HepG2 (cell line): ENCODE measurements around the gene AHCYL2. TPM values are rescaled to one million over a fixed set of nuclear protein-coding genes. Genes with fewer than 3 reads are reported as not detected.

Experiments
- ATAC-seq: fragments of 200-7000 bp; cut with Tn5 transposase; 3 replicates; pipeline ENCODE4 v1.9.1; 2020; ENCODE audit warnings: mild to moderate bottlenecking, moderate library complexity
- BruUV-seq: library from RNA; stranded (reverse); fragments of 400-500 nt; replicated peaks from 2 replicates; lab custom pipeline; 2021; lab: Mats Ljungman, UMichigan
- CTCF ChIA-PET: fragments of 300-600 bp; formaldehyde crosslinking; extraction: SDS; loops from one replicate; lab custom pipeline; 2021; ENCODE audit warnings: low total read pairs, inconsistent platforms, low intra/inter-chr PET ratio; lab: Yijun Ruan, JAX
- POLR2A ChIA-PET: fragments of 350-600 bp; sonication (Branson Sonifier 250); formaldehyde crosslinking; loops from one replicate; lab custom pipeline; 2020; ENCODE audit warnings: antibody characterized with exemption, inconsistent platforms; lab: Yijun Ruan, JAX
- DNase-seq: peaks from one replicate; pipeline ENCODE4 v3.0.0-alpha.2; 2015; ENCODE audit warnings: low spot score
- FAIRE-seq: peaks from 3 replicates; lab custom pipeline; 2011; peaks lifted over from hg19 to GRCh38; lab: Jason Lieb, UNC
- H2AFZ ChIP-seq: one replicate; pipeline ENCODE4 v1.6.1; 2011; ENCODE audit warnings: low read length, inconsistent platforms
- H3K27ac ChIP-seq: fragments of 300-600 bp; 3 replicates; pipeline ENCODE4 v1.8.0; 2011; ENCODE audit warnings: mixed run types, mild to moderate bottlenecking, mixed read lengths, low read length, inconsistent platforms; ENCODE audit not compliant: insufficient read depth; ENCODE audit errors: extremely low read length
- H3K27me3 ChIP-seq, 2 experiments: fragments of 200-600 bp in 1 of 2; 2 replicates in 1 of 2; 3 replicates in 1 of 2; pipeline versions ENCODE4 v1.6.0 to v1.8.0; 2011; ENCODE audit warnings: low read length in 2 of 2, mild to moderate bottlenecking in 2 of 2, moderate library complexity in 2 of 2, inconsistent platforms in 1 of 2; ENCODE audit not compliant: insufficient read depth in 2 of 2, control insufficient read depth in 1 of 2
- H3K36me3 ChIP-seq, 2 experiments: fragments of 200-600 bp in 1 of 2; replicated peaks in 1 of 2; 2 replicates in 1 of 2; 3 replicates in 1 of 2; pipeline versions ENCODE4 v1.5.1 to v1.8.0; 2011; ENCODE audit warnings: low read length in 2 of 2, inconsistent platforms in 1 of 2; ENCODE audit not compliant: insufficient read depth in 2 of 2, control insufficient read depth in 1 of 2
- H3K4me1 ChIP-seq: 2 replicates; pipeline ENCODE4 v1.5.1; 2012; ENCODE audit warnings: low read length, inconsistent platforms; ENCODE audit not compliant: insufficient read depth
- H3K4me2 ChIP-seq: 2 replicates; pipeline ENCODE4 v1.6.0; 2011; ENCODE audit warnings: low read depth, low read length, inconsistent platforms
- H3K4me3 ChIP-seq, 3 experiments: fragments of 200-600 bp in 1 of 3; sonication (generic), shearing (Covaris generic) in 1 of 3; replicated peaks in 1 of 3; 2 replicates each; pipeline ENCODE4 v1.5.1; 2011 to 2016; ENCODE audit warnings: low read length in 3 of 3, inconsistent platforms in 2 of 3, low read depth in 2 of 3, mild to moderate bottlenecking in 2 of 3, control low read depth in 1 of 3, mixed read lengths in 1 of 3; ENCODE audit not compliant: insufficient read depth in 1 of 3
- H3K79me2 ChIP-seq: one replicate; pipeline ENCODE4 v1.6.1; 2011; ENCODE audit warnings: low read length, inconsistent platforms; ENCODE audit not compliant: insufficient read depth
- H3K9ac ChIP-seq: 2 replicates; pipeline ENCODE4 v1.6.0; 2011; ENCODE audit warnings: mild to moderate bottlenecking, low read depth, low read length, inconsistent platforms; ENCODE audit not compliant: insufficient read depth
- H3K9me3 ChIP-seq: 2 replicates; pipeline ENCODE4 v1.5.1; 2012; ENCODE audit warnings: mild to moderate bottlenecking, low read length
- H4K20me1 ChIP-seq: 2 replicates; pipeline ENCODE4 v1.6.0; 2011; ENCODE audit warnings: inconsistent platforms, mild to moderate bottlenecking, low read length, moderate library complexity; ENCODE audit not compliant: insufficient read depth
- BATF2 ChIP-seq: sonication (generic); formaldehyde crosslinking; IDR thresholded peaks from 2 replicates; pipeline ENCODE4 v1.8.0; 2022; ENCODE audit warnings: mild to moderate bottlenecking, missing genetic modification reagents, moderate library complexity
- FOXK2 ChIP-seq: fragments of 450-650 bp; IDR thresholded peaks from 2 replicates; pipeline ENCODE4 v1.6.1; 2016
- GTF2F1 ChIP-seq: fragments of 150-350 bp; IDR thresholded peaks from 2 replicates; pipeline ENCODE4 v1.6.1; 2014; ENCODE audit warnings: low read length
- HINFP ChIP-seq: sonication (generic); formaldehyde crosslinking; IDR thresholded peaks from 2 replicates; pipeline ENCODE4 v1.4.0; 2020; ENCODE audit warnings: low read depth, mild to moderate bottlenecking, missing genetic modification reagents
- IKZF1 ChIP-seq: fragments of 450-650 bp; IDR thresholded peaks from 2 replicates; pipeline ENCODE4 v1.7.1; 2016
- LCORL ChIP-seq, 2 experiments: fragments of 450-650 bp in 1 of 2; sonication (generic) in 1 of 2; formaldehyde crosslinking in 1 of 2; IDR thresholded peaks; 2 replicates each; pipeline versions ENCODE4 v1.5.0 to v1.6.1; 2017 to 2020; ENCODE audit warnings: antibody characterized with exemption in 1 of 2, missing genetic modification reagents in 1 of 2
- MTA1 ChIP-seq: sonication (generic); formaldehyde crosslinking; IDR thresholded peaks from 2 replicates; pipeline ENCODE4 v1.4.0; 2020; ENCODE audit warnings: missing genetic modification reagents, mild to moderate bottlenecking, borderline replicate concordance
- PCBP1 ChIP-seq: fragments of 200-400 bp; formaldehyde crosslinking; IDR thresholded peaks from 2 replicates; pipeline ENCODE4 v1.6.1; 2017; ENCODE audit warnings: mild to moderate bottlenecking, low read depth, low read length, borderline replicate concordance
- POLR2AphosphoS2 ChIP-seq: IDR thresholded peaks from 2 replicates; pipeline ENCODE4 v1.6.1; 2011; ENCODE audit warnings: low read depth, low read length, improper control_type of control experiment
- POLR2AphosphoS5 ChIP-seq: IDR thresholded peaks from 2 replicates; pipeline ENCODE4 v1.6.1; 2012; ENCODE audit warnings: low read depth, low read length
- RELA ChIP-seq: sonication (generic); formaldehyde crosslinking; IDR thresholded peaks from 2 replicates; pipeline ENCODE4 v1.4.0; 2020; ENCODE audit warnings: missing genetic modification reagents
- ZBTB1 ChIP-seq: sonication (generic); formaldehyde crosslinking; IDR thresholded peaks from 2 replicates; pipeline ENCODE4 v1.4.0; 2020; ENCODE audit warnings: missing genetic modification reagents, borderline replicate concordance
- ZEB1 ChIP-seq: IDR thresholded peaks from 2 replicates; pipeline ENCODE4 v1.6.1; 2012; ENCODE audit warnings: mild to moderate bottlenecking, low read depth, inconsistent platforms; ENCODE audit not compliant: insufficient replicate concordance
- ZKSCAN5 ChIP-seq: sonication (generic); formaldehyde crosslinking; IDR thresholded peaks from 2 replicates; pipeline ENCODE4 v1.5.1; 2020; ENCODE audit warnings: mild to moderate bottlenecking, missing genetic modification reagents
- ZNF251 ChIP-seq: sonication (generic); formaldehyde crosslinking; IDR thresholded peaks from 2 replicates; pipeline ENCODE4 v1.9.0; 2021; ENCODE audit warnings: mild to moderate bottlenecking, missing genetic modification reagents
- ZNF563 ChIP-seq: sonication (generic); formaldehyde crosslinking; IDR thresholded peaks from 2 replicates; pipeline ENCODE4 v1.8.0; 2022; ENCODE audit warnings: mild to moderate bottlenecking, moderate library complexity, missing genetic modification reagents
- ZNF652 ChIP-seq: IDR thresholded peaks from 2 replicates; pipeline ENCODE4 v1.6.1; 2016; ENCODE audit warnings: low read depth, borderline replicate concordance
- WGBS: methylation state at CpG from one replicate; pipeline ENCODE4 v1.1.6; 2017; ENCODE audit warnings: low lambda C conversion rate; 5-methylcytosine and 5-hydroxymethylcytosine counted together
- in situ Hi-C: cut with HindIII; loops from 2 replicates; pipeline ENCODE4 v1.10.0; 2017; ENCODE audit warnings: low pct_unique_long_range_greater_than_20kb; ENCODE audit not compliant: extremely low pct_ligation_motif_present
- intact Hi-C: fragments of 100-400 bp; cut with micrococcal nuclease; formaldehyde crosslinking; loops from one replicate; pipeline ENCODE4 v1.10.0; 2022; ENCODE audit not compliant: unreplicated experiment
- polyA plus RNA-seq, 8 experiments: library from polyadenylated mRNA; depleted of rRNA in 3 of 8; stranded (reverse) in 7 of 8; unstranded in 1 of 8; fragments of >200 nt; fragmentation: Illumina TruSeq in 4 of 8; extraction: Trizol in 4 of 8; gene quantifications; 2 replicates each; pipeline versions ENCODE4 v1.2.1 to v1.2.3, GENCODE V29; 2011 to 2016; ENCODE audit warnings: low read depth in 4 of 8, missing spikeins in 1 of 8, mixed read lengths in 1 of 8; ENCODE audit not compliant: insufficient read depth in 1 of 8
- total RNA-seq, 5 experiments: library from RNA; depleted of rRNA; stranded (reverse); fragments of >200 nt; fragmentation: Illumina TruSeq; extraction: Trizol; gene quantifications; 2 replicates each; pipeline ENCODE4 v1.2.3, GENCODE V29; 2016; ENCODE audit warnings: low read depth in 1 of 5
- TF ChIP-seq, protein P1 (sequence below): sonication (generic); formaldehyde crosslinking; conservative IDR thresholded peaks from 2 replicates; pipeline ENCODE4 v1.8.0; 2022; ENCODE audit warnings: missing genetic modification reagents

AHCYL2 gene
- total and polyA plus RNA-seq, 2 of the 13 experiments (the other 11 are each of a cell fraction or from before 2014, with no cell fraction given), result 9.5 to 14.7 TPM

DNA sequence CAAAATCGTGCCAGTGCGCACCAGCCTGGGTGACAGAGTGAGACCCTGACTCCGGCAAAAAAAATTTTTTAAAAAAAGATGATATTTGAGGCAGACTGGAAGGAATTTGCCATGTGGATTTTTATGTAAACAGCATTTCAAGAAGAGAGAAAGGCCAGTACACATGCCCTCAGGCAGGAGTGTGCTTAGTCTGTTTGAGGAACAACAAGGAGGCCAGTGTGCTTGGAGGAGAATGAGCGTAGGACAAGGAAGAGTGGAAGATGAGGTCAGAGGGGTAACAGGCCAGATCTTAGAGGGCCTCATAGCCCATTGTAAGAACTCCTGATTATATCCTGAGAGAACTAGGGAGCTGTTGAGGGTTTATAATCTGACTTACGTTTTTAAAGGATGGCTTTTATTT, 192.2 kb downstream of the AHCYL2 start:
- DNase-seq, result no peak
- H3K27ac ChIP-seq, result no peak overlapping the region
- ATAC-seq, result no peak
- H3K36me3 ChIP-seq, result peaks cover 2 to 3% of the 10 kb centered on the region in 2 experiments; a peak in 1 of 5 replicates
- H3K4me3 ChIP-seq, result no peak overlapping the region
- no peaks in the 10 kb centered on the region for H3K27me3 ChIP-seq
- no peaks in the 10 kb centered on the region for H3K4me1 ChIP-seq
- H3K4me2 ChIP-seq, result no peak overlapping the region
- H3K79me2 ChIP-seq, result no peaks in the 10 kb centered on the region
- no peak overlapping the region for H2AFZ ChIP-seq
- ChIA-PET POLR2A (no interaction called here), CTCF (no interaction called here)
- intact Hi-C loops, result no loop called here
- in situ Hi-C loops, result no loop called here
- TF ChIP-seq BATF2 (CRISPR knock-in tag) (no peak), FOXK2 (no peak), IKZF1 (no peak), GTF2F1 (no peak), ZEB1 (no peak), MTA1 (CRISPR knock-in tag) (no peak), ZNF251 (no peak), ZNF563 (CRISPR knock-in tag) (no peak), ZKSCAN5 (no peak), ZBTB1 (CRISPR knock-in tag) (no peak), POLR2AphosphoS2 (no peak), POLR2AphosphoS5 (no peak), LCORL (IDR thresholded peaks at IDR 0.05) (no peak), LCORL (CRISPR knock-in tag; IDR thresholded peaks at IDR 0.05) (no peak), HINFP (CRISPR knock-in tag) (no peak), PCBP1 (no peak), RELA (CRISPR knock-in tag) (no peak), ZNF652 (CRISPR knock-in tag) (no peak)
- TF ChIP-seq, protein P1, sequence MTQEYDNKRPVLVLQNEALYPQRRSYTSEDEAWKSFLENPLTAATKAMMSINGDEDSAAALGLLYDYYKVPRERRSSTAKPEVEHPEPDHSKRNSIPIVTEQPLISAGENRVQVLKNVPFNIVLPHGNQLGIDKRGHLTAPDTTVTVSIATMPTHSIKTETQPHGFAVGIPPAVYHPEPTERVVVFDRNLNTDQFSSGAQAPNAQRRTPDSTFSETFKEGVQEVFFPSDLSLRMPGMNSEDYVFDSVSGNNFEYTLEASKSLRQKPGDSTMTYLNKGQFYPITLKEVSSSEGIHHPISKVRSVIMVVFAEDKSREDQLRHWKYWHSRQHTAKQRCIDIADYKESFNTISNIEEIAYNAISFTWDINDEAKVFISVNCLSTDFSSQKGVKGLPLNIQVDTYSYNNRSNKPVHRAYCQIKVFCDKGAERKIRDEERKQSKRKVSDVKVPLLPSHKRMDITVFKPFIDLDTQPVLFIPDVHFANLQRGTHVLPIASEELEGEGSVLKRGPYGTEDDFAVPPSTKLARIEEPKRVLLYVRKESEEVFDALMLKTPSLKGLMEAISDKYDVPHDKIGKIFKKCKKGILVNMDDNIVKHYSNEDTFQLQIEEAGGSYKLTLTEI, result no peak
- no TSS peak for BruUV-seq
- FAIRE-seq, result no peak
- 93% methylated on average over 5 of the region's 5 CpGs for WGBS
- H3K9me3 ChIP-seq, result no peaks in the 10 kb centered on the region
- H3K9ac ChIP-seq, result no peak overlapping the region
- no peaks in the 10 kb centered on the region for H4K20me1 ChIP-seq
